ENCODE data around the gene LRRK1. TPM values are rescaled to one million over a fixed set of nuclear protein-coding genes. Genes with fewer than 3 reads are reported as not detected.

The LRRK1 gene
- total and polyA plus RNA-seq, 2 of the 13 experiments (the other 11 are each of a cell fraction or from before 2014, with no cell fraction given), result 0.13 to 1.2 TPM

DNA sequence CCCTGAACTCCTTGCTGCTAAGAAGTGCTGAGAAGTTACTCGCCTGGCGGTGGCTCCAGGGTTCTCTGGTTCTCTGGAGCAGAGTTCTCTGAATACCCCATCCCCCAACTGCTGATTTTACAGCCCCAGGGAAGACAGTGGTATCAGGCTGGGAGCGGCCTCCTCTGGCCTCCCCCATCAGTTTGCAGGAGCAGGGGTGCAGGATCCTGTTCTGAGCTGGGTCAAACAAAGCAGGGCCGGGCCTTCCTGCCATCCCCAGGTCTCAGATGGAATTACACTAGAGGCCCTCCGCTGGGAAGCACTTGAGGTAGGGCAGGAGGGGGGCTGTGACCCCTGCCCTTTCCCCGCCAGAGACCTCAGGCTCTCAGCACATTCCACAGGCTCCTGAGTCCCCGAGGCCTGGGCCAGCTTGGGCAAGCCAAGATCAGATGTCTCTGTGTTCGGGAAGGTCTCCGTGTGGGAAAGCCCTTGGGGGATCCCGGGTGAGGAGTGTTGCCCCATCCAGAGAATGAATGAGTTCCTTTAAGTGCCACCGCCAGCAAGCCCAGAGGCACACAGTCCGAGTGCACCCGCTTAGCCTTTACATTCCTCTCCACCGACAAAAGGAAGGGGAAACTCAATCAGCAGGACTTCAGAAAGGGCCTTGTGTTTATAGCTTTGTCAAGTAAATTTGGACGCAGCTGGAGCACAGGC lies 149.9 kb downstream of the LRRK1 start (continued):
- TF ChIP-seq, protein P1, sequence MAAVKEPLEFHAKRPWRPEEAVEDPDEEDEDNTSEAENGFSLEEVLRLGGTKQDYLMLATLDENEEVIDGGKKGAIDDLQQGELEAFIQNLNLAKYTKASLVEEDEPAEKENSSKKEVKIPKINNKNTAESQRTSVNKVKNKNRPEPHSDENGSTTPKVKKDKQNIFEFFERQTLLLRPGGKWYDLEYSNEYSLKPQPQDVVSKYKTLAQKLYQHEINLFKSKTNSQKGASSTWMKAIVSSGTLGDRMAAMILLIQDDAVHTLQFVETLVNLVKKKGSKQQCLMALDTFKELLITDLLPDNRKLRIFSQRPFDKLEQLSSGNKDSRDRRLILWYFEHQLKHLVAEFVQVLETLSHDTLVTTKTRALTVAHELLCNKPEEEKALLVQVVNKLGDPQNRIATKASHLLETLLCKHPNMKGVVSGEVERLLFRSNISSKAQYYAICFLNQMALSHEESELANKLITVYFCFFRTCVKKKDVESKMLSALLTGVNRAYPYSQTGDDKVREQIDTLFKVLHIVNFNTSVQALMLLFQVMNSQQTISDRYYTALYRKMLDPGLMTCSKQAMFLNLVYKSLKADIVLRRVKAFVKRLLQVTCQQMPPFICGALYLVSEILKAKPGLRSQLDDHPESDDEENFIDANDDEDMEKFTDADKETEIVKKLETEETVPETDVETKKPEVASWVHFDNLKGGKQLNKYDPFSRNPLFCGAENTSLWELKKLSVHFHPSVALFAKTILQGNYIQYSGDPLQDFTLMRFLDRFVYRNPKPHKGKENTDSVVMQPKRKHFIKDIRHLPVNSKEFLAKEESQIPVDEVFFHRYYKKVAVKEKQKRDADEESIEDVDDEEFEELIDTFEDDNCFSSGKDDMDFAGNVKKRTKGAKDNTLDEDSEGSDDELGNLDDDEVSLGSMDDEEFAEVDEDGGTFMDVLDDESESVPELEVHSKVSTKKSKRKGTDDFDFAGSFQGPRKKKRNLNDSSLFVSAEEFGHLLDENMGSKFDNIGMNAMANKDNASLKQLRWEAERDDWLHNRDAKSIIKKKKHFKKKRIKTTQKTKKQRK (IDR thresholded peaks at IDR 0.05; ENCODE audit: low read length), result no peak
- TF ChIP-seq ASH2L (IDR thresholded peaks at IDR 0.05; ENCODE audit: insufficient read length, low read depth, low read length) (peak; percentile 53), NKX3-1 (CRISPR knock-in tag; IDR thresholded peaks at IDR 0.05) (peak; percentile 39; the same call in 1 of the 2 replicates), SOX5 (CRISPR knock-in tag; IDR thresholded peaks at IDR 0.05; ENCODE audit: borderline replicate concordance) (peak; percentile 66; the same call in 1 of the 2 replicates), ZFX (CRISPR knock-in tag; IDR thresholded peaks at IDR 0.05; ENCODE audit: low read depth) (peak; percentile 83), RARA (CRISPR knock-in tag; IDR thresholded peaks at IDR 0.05) (peak; percentile 72; the same call in 1 of the 2 replicates), SALL1 (CRISPR knock-in tag; IDR thresholded peaks at IDR 0.05) (peak; percentile 52; the same call in 1 of the 2 replicates), MYC (CRISPR knock-in tag; IDR thresholded peaks at IDR 0.05; ENCODE audit: borderline replicate concordance) (peak; percentile 61; the same call in 1 of the 2 replicates), NRL (CRISPR knock-in tag; IDR thresholded peaks at IDR 0.05; ENCODE audit: borderline replicate concordance) (no peak), STAG1 (CRISPR knock-in tag; IDR thresholded peaks at IDR 0.05) (peak; percentile 32)
- TF ChIP-seq, protein P2, sequence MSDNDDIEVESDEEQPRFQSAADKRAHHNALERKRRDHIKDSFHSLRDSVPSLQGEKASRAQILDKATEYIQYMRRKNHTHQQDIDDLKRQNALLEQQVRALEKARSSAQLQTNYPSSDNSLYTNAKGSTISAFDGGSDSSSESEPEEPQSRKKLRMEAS (IDR thresholded peaks at IDR 0.05), result 0 out of 2 replicates have a peak, but pooled peaks have one; percentile 6
- TF ChIP-seq, protein P3, sequence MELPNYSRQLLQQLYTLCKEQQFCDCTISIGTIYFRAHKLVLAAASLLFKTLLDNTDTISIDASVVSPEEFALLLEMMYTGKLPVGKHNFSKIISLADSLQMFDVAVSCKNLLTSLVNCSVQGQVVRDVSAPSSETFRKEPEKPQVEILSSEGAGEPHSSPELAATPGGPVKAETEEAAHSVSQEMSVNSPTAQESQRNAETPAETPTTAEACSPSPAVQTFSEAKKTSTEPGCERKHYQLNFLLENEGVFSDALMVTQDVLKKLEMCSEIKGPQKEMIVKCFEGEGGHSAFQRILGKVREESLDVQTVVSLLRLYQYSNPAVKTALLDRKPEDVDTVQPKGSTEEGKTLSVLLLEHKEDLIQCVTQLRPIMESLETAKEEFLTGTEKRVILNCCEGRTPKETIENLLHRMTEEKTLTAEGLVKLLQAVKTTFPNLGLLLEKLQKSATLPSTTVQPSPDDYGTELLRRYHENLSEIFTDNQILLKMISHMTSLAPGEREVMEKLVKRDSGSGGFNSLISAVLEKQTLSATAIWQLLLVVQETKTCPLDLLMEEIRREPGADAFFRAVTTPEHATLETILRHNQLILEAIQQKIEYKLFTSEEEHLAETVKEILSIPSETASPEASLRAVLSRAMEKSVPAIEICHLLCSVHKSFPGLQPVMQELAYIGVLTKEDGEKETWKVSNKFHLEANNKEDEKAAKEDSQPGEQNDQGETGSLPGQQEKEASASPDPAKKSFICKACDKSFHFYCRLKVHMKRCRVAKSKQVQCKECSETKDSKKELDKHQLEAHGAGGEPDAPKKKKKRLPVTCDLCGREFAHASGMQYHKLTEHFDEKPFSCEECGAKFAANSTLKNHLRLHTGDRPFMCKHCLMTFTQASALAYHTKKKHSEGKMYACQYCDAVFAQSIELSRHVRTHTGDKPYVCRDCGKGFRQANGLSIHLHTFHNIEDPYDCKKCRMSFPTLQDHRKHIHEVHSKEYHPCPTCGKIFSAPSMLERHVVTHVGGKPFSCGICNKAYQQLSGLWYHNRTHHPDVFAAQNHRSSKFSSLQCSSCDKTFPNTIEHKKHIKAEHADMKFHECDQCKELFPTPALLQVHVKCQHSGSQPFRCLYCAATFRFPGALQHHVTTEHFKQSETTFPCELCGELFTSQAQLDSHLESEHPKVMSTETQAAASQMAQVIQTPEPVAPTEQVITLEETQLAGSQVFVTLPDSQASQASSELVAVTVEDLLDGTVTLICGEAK (IDR thresholded peaks at IDR 0.05), result no peak
- TF ChIP-seq, protein P3 (CRISPR knock-in tag; IDR thresholded peaks at IDR 0.05), result no peak
- TF ChIP-seq, protein P4, sequence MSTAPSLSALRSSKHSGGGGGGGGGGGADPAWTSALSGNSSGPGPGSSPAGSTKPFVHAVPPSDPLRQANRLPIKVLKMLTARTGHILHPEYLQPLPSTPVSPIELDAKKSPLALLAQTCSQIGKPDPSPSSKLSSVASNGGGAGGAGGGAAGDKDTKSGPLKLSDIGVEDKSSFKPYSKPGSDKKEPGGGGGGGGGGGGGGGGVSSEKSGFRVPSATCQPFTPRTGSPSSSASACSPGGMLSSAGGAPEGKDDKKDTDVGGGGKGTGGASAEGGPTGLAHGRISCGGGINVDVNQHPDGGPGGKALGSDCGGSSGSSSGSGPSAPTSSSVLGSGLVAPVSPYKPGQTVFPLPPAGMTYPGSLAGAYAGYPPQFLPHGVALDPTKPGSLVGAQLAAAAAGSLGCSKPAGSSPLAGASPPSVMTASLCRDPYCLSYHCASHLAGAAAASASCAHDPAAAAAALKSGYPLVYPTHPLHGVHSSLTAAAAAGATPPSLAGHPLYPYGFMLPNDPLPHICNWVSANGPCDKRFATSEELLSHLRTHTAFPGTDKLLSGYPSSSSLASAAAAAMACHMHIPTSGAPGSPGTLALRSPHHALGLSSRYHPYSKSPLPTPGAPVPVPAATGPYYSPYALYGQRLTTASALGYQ (CRISPR knock-in tag; IDR thresholded peaks at IDR 0.05), result 0 out of 2 replicates have a peak, but pooled peaks have one; percentile 44
